GM19351 (cell line): Measurements from ENCODE around the gene MRPL12.

Source experiments
- ATAC-seq: cut with Tn5 transposase; IDR thresholded peaks from one replicate; pipeline ENCODE4 v1.9.1; 2021; ENCODE audit warnings: mild to moderate bottlenecking, moderate library complexity; ENCODE audit not compliant: unreplicated experiment

Gene MRPL12

DNA sequence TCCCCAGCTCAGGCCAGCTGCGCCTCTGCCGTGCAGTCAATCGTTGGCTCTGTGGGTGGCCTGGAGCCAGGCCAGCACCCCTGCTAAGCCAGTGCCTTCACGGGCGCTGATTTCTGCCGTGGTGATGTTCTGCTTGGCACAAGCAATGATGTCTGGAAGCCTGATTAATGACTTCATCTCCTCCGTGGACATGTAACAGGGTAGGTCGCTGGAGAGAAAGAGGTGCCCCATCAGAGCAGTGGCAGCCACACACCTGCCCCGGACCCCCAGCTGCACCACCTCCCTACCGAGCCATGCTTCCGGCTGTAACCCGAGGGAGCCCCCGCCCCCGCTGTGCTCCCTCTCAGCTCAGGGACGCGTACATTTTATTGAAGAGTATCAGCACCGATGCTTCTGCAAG, 21.5 kb upstream of the MRPL12 start:
- ATAC-seq, result no peak

DNA sequence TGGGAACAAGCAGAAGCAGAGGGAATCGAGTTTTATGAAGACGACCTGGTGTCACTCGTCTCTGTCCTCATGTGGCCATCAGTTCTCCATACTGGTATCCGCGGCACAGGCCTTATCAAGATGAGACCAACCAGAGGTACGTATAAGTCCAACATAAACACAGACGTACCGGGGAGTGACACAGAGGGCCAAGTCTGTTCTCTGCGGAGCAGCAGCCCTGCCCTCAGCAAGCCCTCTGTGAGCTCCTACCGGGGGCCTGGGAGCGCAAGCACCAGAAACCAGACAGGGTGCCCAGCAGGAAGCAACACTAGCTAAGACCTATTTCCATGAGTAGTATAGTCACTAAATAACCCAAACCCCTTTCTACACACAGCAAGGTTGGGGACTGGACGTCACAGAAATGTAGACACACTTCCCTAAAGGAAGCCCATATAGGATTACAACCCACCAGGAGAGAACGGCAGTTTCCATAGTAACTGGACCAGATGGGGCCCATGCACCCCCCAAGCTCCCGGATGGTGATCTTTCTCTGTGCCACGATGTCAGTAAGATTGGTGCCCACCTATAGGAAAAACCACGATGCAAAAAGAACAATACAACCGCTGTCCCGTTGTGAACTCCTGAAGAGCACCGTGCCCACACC, 20.5 kb upstream of the MRPL12 start:
- ATAC-seq, result no peak

DNA sequence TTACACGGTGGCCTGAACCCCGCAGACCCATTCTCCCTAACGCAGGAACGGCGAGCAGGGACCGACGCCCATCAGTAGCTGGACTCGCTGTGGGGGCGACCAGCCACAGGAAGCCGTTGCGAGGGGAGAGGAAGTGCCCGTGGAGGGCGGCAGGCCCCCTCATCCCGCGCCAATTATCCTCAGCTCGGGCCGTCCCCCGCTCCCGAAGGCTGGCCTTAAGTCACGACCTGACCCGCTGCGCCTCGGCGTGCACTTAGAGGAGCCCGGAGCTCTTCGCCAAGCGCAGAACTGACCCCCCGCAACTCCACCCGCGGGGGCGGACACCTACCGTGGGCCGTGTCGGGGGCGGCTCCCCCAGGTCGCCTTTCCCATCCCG, 20.0 kb upstream of the MRPL12 start:
- ATAC-seq, result peak; percentile 2

DNA sequence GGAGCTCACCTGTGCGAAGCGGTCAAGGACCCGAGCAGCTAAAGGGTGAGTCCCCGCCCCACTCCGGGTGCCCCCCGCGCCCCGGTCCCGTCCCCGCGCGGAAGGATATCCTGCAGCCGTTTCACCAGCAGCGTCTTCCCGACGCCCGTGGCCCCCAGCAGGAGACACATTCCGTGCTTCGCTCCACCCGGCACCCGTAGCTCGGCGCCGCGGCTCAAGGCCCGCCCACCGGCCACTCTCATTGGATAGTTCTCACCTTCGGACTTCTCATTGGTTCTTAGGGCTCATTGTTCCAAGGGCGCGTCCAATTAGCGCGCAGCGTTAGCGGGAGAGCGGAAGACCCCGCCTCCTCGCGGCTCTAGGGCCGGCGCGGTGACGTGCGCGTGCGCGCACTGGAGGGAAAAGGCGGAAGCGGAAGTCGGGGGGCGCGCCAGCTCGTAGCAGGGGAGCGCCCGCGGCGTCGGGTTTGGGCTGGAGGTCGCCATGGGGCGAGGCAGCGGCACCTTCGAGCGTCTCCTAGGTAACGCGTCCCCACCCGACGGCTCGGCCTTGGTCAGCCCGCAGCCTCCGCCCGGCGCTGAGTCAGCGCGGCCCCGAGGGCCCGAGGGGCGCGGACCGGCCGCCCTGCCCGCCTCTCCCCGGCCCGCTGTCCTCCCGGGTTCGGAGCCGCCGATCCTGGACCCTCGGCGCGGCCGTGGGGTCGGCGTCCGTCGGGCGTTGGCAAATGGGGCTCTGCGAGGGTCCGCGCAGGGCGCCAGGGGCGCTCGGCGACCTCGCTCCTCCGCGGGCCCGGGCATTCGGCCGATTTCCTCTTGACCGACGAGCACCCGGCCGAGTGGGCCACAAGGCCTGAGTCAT, 19.4 kb upstream of the MRPL12 start, which contains the start of the genes ARL16 and HGS:
ARL16 (minus strand) TSS at position 214 of the 858 bp plus-strand sequence; CDS start at position 170, 44 bp downstream.
HGS (plus strand) TSS at position 428 of the 858 bp plus-strand sequence; CDS start at position 484, 56 bp downstream.
- ATAC-seq, result peak; percentile 94

DNA sequence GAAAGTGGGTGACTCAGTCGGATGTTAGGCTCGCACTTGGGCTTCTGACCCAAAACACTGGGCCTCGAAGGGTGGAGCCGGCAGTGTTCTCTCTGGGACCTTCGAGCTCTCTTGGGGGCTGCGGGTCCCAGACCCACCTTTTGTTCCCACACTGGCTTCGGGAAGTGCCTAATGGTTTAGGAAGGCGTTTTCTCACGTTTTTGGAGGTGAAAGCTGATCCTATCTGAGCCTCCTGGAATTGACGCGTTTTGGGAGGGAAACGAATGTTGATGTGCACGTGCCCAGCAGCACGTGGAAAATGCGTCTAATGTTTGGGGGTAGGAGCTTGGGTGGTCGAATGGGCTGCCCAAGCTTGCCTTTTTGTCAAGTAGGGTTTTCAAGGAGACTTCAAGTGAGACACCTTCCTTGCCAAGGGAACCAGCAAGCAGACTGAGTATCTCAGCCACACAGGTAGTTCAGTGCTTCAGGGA, 18.7 kb upstream of the MRPL12 start:
- no peak for ATAC-seq

DNA sequence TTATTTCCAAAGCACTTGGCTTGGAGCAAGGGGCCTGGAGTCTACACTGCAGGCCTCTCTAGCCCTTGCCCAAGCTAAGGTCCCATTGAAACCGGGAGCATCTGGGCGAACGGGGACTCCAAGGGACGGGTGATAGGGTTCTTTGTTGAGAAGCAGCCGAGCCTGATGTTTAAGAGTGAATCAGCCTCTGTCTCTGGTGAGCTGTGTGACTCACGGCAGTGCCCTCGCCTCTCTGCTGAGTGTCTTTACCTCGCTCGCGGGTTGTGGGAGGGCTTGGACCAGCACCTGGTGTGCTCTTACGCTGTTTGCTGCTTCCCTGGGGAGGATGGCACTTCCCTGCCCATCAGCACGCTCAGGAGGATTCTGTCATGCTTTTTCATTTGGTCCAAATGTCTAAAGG, 18.1 kb upstream of the MRPL12 start:
- no peak for ATAC-seq

DNA sequence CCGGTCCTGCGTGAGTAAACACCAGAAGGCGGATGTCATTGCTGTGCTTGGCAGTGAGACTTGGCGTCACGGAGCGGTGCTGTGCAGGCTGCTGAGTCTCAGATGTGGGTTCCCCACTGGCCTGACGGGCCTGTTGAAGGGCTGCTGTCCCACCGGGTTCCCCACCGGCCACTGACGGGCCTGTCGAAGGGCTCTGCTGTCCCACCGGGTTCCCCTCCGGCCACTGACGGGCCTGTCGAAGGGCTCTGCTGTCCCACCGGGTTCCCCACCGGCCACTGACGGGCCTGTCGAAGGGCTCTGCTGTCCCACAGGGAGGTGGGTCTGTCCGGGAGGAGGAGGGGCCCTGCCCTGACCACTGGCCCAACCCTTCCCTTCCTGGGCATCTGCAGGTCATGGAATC, 16.6 kb upstream of the MRPL12 start:
- no peak for ATAC-seq

DNA sequence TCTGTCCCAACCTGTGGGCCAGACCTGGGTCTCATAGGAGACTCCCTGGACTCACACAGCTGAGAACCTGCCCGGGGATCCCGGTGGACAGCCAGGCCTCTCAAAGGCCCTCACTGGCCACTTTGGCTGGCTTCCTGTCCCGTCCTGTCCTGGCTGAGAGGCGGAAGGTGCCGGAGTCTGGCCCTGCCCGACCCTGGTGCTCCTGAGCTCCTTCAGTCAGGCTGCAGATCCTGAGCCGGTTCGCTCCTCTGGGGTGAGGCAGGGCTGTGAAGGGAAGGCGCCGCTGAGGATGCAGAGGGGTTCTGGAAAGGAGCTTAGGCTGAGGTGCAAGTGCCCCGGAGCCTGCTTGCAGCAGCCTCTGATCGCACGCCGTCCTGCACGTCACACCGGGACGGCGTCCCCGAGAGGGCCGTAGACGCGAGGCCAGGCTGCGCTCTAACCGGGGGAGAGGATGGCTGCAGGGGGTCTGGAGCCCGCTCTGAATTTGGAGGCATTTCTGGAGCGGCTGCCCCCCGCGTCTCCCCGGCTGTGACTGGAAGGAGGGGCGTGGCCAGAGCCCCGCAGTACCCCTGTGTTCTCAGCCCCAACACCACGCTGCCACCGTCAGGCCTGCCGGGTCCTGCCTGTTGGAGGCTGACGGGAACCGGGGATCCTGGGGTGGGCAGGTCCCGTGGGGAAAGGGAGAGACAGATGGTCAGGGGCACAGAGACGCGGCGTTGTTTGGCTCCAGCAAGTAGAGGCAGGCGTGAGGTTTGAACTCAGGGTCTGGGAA, 15.2 kb upstream of the MRPL12 start:
- ATAC-seq, result no peak

DNA sequence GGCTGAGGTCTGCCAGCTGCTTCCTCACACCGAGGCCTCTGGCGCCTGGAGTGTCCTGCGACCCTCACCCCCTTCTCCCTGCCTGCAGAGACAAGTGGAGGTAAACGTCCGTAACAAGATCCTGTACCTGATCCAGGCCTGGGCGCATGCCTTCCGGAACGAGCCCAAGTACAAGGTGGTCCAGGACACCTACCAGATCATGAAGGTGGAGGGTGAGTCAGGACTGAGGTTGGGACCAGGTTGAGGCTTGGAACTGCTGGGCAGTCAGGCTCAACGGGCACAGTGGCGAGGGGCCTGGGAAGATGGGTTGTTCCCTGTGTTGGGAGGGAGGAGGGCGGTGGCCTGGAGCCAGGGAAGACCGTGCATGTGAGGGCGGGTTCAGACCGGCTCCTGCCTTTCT, 14.6 kb upstream of the MRPL12 start:
- ATAC-seq, result no peak

DNA sequence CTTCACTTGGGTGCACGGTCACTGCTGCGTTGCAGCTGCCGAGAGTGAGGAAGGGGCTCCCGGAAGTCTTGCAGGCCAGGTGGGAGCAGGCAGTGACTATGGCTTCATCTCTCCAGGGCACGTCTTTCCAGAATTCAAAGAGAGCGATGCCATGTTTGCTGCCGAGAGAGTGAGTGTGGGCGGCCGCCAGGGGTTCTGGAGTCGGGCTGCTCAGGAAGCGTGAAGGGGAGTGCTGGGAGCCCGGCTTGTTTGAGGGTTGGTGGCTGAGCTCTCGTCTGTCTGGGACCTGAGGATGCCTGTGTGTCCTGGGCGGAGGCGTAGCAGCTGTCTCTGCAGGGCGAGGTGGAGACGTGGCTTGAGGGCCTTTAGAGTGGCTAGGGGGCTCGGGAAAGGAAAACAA, 13.1 kb upstream of the MRPL12 start:
- ATAC-seq, result no peak

DNA sequence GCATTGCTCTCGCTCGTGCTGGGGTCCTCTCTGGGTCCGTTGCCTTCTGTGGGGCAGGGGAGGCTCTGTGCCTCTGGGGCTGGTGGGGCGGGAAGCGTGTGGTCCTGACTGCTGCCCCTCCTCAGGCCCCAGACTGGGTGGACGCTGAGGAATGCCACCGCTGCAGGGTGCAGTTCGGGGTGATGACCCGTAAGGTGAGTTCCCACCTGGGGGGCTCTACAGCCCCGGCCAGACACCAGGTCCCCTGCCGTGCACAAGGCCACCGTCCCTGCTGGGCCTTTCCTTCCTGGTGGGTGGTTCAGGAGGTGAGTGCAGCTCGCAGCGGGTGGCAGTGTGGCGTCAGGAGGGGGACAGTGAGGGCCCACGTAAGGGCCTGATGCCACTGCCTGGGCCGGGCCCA, 12.6 kb upstream of the MRPL12 start:
- no peak for ATAC-seq

DNA sequence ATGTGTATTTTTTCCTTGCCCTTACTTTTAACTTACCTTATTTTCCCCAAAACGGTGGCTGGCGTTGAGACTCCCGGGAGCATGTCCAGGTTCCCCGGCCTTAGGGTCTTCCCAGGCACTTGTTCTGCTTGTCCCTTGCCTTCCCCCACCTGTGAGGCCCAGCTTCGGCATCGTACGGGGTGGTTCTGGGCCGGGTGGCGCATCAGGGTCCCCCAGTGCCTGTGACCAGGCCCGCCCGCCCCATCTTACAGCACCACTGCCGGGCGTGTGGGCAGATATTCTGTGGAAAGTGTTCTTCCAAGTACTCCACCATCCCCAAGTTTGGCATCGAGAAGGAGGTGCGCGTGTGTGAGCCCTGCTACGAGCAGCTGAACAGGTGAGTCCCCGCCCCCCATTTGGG, 12.0 kb upstream of the MRPL12 start:
- no peak for ATAC-seq

DNA sequence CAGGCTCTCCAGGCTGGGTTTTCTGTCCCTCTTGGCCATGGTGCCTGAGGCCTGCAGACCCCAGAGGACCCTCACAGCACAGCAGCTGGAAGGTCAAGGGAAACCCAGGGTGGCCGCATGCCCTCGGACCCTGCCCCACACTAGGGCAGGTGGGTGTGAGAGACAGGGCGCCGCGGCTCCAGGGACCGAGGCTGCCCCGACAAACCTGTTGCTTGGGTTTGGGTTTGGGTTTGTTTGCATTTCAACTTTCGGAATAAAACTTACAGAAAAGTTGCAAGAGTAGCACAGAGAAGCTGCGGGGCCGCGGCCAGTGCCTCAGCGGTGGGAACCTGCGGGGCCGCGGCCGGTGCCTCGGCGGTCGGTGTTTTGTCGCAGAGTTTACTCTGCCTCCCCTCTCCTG, 11.6 kb upstream of the MRPL12 start:
- no peak for ATAC-seq

DNA sequence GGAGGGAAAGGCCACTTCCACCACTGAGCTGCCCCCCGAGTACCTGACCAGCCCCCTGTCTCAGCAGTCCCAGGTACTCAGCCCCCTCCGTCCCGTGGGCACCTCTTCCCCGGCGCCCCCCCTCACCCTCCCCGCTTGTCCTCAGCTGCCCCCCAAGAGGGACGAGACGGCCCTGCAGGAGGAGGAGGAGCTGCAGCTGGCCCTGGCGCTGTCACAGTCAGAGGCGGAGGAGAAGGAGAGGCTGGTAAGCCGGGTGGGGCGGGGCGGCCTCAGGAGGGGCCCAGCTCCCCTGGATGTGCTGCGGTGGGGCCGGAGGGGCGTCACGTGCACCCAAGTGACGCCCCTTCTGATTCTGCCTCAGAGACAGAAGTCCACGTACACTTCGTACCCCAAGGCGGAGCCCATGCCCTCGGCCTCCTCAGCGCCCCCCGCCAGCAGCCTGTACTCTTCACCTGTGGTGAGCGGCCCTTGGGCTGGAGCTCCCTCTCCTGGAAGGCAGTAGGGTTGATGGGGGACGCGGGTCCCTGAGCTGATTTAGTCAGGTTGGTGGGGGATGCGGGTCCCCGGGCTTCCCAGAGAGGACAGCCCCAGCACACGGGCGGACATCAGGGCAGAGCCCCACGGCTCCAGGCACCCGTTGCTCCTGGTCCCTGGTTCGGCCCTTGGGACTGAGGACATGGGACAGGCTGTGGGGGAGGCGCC, 9.5 kb upstream of the MRPL12 start:
- no peak for ATAC-seq

DNA sequence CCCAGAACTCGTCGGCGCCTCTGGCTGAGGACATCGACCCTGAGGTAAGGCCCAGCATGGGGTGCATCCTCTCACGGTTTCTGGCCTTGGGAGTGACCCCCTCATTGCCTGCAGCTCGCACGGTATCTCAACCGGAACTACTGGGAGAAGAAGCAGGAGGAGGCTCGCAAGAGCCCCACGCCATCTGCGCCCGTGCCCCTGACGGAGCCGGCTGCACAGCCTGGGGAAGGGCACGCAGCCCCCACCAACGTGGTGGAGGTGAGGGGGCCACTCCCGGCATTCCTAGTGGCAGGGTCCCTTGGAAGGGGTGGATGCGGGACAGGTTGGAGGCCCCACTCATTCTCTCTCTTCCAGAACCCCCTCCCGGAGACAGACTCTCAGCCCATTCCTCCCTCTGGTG, 8.4 kb upstream of the MRPL12 start:
- ATAC-seq, result no peak

DNA sequence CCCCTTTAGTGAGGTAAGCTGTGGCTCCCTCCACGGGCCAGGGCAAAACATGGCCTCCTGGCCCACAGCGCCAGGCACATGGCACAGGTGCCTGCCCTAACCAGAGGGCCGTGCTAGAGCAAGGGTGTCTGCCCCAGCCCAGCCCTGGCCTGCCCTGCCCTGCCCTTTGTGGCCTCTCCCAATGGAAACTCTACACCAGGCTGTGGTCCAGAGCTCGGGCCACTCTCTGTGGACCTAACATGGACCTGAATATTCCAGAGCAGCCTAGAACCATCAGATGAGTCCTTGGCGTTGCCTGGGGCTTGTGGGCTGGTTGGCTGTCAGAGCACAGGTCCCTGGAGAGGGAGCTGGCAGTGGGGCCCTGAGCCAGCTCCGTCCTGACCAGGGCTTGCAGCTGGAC, 8.0 kb upstream of the MRPL12 start:
- ATAC-seq, result no peak

DNA sequence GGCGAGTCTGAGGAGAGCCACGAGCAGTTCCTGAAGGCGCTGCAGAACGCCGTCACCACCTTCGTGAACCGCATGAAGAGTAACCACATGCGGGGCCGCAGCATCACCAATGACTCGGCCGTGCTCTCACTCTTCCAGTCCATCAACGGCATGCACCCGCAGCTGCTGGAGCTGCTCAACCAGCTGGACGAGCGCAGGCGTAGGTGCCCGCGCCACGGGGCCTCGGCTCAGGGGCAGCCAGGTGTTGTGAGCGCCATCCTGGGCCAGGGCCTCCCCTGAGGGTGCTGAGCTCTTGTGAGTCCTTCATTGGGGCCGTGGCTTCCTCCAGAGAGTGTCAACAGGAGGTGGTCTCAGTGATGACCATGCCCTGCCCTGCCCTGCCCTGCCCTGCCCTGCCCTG, 7.4 kb upstream of the MRPL12 start:
- no peak for ATAC-seq

DNA sequence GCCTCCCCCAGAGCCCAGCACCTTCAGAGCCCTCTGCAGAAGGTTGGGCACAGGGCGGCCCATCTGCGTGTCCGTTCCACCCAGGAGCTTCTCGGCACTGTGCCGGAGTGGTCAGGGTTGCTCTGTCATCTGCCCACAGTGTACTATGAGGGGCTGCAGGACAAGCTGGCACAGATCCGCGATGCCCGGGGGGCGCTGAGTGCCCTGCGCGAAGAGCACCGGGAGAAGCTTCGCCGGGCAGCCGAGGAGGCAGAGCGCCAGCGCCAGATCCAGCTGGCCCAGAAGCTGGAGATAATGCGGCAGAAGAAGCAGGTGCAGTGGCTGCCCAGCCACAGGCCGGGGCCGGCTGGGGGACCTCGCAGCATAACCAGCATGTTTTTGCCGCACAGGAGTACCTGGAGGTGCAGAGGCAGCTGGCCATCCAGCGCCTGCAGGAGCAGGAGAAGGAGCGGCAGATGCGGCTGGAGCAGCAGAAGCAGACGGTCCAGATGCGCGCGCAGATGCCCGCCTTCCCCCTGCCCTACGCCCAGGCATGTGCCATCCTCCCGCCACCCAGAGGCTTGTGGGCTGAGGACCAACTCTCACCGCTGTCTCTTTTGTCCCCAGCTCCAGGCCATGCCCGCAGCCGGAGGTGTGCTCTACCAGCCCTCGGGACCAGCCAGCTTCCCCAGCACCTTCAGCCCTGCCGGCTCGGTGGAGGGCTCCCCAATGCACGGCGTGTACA, 6.8 kb upstream of the MRPL12 start:
- no peak for ATAC-seq

DNA sequence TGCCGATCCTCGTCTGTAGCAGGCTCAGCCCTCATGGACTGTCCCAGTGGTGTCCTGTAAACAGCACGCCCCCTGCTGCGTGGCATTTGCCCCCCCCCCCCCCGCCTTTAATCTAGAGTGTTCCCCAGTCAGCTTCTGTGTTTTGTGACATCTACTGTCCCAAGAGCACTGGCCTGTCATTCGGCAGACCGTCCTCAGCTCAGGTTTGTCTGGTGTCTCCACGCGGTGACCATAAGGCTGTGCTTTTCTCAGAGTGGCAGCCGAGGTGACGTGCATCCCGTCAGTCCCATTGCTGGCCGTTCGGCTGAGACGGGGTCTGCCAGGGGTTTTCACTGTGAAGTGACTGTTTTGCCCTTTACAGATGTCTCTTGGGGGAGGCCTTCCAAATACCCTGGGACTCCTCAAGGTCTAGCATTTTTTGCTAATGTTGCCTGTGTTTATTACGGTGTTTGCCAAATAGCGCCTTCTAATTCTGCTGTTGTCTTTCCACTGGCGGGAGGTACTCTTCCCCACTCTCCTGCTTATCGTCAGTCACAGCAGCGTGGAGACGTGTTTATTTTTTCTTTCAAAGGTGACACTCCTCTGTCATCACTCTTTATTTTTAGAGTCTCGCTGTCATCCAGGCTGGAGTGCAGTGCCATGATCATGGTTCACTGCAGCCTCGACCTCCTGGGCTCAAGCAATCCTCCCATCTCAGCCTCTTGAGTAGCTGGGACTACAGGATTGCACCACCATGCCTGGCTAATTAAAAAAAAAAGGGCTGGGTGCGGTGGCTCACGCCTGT, 5.7 kb upstream of the MRPL12 start:
- ATAC-seq, result no peak
